ENCODE results near the gene ESYT1.
A peak's percentile ranks its signal among the peaks of the same experiment; 100 is the strongest.

DNA sequence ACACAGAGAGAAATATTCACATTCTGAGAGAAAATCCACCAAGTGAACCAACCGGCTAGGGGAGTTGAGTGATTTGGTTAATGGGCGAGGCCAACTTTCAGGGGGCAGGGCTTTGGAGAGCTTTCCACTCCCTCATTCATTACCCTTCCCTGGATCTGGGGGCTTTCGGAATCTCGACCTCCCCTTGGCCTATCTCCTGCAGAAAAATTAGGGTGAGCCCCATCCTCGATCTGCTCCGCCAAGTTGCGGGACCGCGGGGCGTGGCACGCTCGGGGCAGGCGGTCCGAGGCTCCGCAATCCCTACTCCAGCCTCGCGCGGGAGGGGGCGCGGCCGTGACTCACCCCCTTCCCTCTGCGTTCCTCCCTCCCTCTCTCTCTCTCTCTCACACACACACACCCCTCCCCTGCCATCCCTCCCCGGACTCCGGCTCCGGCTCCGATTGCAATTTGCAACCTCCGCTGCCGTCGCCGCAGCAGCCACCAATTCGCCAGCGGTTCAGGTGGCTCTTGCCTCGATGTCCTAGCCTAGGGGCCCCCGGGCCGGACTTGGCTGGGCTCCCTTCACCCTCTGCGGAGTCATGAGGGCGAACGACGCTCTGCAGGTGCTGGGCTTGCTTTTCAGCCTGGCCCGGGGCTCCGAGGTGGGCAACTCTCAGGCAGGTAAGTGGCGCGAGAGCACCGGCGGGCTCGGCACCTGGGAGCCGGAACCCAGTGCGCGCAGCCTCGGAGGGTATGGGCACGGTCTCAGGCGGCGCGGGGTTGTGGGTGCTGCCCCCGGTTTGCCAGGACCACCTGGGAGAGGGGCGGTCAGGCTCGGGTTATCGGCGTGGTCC lies 48.1 kb upstream of the ESYT1 start, which contains the start of gene ERBB3:
- peak; percentile 80 for TF ChIP-seq POLR2A (IDR thresholded peaks at IDR 0.05)
- TF ChIP-seq CTCF (IDR thresholded peaks at IDR 0.05) = peak in 2 of 4 experiments; percentile 45 to 50
- peak; percentile 72 for TF ChIP-seq POLR2AphosphoS5 (IDR thresholded peaks at IDR 0.05)
